Lower leg skin (tissue), 3 donors: ENCODE data around the gene MAN2A1.

Source experiments
- CTCF ChIP-seq, 3 donors: fragments of 450-650 bp; IDR thresholded peaks; one replicate each; pipeline ENCODE4 v1.5.1; 2016; ENCODE audit warnings: antibody characterized with exemption in 3 of 3, mild to moderate bottlenecking in 3 of 3, moderate library complexity in 2 of 3
- POLR2A ChIP-seq, 2 donors: fragments of 450-650 bp; IDR thresholded peaks; one replicate each; pipeline ENCODE4 v1.6.1; 2016 to 2017; ENCODE audit warnings: antibody characterized with exemption in 2 of 2, mild to moderate bottlenecking in 1 of 2, moderate library complexity in 1 of 2

DNA sequence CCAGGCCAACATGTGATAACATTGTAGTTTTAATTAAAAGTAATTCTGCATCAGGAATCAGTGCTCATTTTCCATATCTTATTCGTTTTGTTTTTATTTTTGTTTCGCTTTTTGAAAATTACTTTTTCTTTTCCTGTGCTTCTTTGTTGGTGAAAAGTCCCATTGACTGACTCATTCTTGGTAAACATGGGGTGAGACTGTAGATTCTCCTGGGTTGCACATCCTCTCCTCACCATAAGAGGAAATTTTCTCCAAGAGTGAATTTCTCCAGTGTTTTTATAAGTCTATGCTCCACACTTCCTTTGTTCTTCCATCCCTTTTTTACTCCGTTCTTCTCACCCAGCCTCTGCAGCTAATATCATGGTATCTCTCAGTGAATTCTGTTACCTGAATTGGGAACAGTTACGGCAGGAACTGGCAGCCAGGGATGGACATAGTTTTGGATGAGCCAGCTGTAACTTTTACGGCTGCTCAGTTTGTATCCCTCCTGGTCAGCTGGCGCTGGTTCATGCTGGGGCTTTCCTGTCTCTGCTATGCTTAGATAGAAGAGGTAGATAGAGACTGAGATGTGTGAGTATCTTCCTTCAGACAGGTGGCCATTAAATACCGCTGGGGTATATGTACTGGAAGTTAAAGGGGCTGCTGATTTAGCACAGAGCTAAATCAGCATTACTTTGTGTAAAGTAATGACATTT lies 80.0 kb downstream of the MAN2A1 start:
- TF ChIP-seq CTCF (IDR thresholded peaks at IDR 0.05): no peak
- TF ChIP-seq POLR2A (IDR thresholded peaks at IDR 0.05): no peak
